Left forelimb (tissue), 1 donor: ENCODE measurements around the gene C11orf91.
"Not testable (repeated sequence)": the region's sequence is repeated elsewhere in the genome, so short reads cannot be mapped to it uniquely, and the experiment has no call there.

Source experiments
- DNase-seq: peaks from one replicate; pipeline ENCODE4 v3.0.0-alpha.2; 2018; ENCODE audit warnings: low spot score

Gene C11orf91

GRCh38 chr11:33721426-33721825, 20.8 kb upstream of the C11orf91 start:
- no peak for DNase-seq

DNA sequence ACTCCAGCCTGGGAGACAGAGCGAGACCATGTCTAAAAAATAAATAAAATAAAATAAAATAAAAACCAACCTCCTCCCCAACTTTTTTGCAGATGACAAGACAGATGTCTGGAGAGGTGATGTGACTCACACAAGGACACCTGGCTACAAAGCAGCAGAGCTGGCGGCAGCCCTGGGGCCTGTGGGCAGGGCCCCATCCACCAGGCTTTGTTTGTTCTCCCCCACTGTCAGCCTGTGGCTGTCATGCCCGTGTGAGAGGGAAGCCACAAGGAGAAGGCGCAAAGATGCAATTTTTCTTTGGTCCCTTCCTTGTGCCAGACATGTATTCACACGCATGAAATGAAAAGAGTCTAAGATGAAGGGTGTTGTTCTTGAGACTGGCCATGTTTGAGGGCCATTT, 19.0 kb upstream of the C11orf91 start:
- no peak for DNase-seq

- no peak for DNase-seq
Observed at GRCh38 chr11:33718440-33718839, 17.8 kb upstream of the C11orf91 start.

GRCh38 chr11:33716243-33716642, 15.6 kb upstream of the C11orf91 start:
- no peak for DNase-seq

DNA sequence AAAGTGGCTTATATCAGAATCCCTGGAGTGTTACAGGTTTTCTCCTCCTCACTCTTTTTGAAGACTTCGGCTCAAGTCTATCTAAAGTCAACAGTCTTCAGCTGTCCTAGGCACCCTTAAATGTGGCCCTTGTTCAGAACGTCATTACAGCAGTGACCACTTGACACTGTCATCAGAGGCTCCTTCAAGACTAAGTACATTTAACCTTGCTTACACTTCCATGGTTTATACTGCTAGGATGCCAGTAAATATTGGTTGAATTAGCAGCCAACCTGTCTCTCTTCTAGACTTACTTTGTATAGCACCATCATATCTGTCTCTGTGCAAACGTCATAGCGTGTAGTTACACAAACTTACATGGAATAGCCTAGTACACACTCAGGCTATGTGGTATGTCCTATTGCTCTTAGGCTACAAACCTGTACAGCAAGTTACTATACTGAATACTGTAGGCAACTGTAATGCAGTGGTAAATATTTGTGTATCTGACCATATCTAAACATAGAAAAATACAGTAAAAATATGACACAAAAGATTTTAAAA, 13.3 kb upstream of the C11orf91 start:
- DNase-seq = no peak

GRCh38 chr11:33713151-33713855, 12.7 kb upstream of the C11orf91 start:
- no peak for DNase-seq

DNA sequence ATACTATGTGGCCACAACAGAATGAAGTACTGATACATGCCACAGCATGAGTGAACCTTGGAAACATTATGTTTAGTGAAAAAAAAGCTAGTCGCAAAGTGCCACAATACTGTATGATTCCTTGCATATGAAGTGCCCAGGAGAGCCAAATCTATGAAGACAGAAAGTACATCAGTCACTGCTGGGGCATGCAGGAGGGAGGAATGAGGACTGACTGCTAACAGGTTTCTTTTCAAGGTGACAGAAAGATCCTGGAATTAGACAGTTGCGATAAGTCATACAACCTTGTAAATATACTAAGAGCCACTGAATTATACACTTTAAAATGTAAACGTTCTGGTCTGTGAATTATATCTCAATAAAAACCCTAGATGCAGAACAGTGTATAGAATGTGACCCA, 11.8 kb upstream of the C11orf91 start:
- DNase-seq = no peak

DNA sequence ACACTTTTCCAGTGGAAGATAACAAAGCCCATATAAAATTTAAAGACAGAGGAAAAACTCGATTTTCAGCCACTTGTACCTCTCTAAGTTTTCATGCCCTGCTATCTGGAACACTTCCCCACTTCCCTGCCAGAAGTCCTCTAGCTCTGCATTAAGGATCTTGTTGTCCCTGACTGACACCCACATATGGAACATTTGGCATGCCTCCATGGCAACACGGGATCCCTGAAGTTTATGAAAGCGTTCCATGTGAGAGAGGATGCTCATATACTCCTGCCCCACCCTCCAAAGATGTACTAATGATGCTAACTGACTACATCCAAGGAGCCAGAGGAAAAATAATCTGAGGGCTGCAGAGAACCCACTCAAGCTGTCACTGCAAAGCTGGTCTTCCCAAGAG, 8.8 kb upstream of the C11orf91 start:
- DNase-seq = no peak

GRCh38 chr11:33708985-33709384, 8.4 kb upstream of the C11orf91 start:
- no peak for DNase-seq

DNA sequence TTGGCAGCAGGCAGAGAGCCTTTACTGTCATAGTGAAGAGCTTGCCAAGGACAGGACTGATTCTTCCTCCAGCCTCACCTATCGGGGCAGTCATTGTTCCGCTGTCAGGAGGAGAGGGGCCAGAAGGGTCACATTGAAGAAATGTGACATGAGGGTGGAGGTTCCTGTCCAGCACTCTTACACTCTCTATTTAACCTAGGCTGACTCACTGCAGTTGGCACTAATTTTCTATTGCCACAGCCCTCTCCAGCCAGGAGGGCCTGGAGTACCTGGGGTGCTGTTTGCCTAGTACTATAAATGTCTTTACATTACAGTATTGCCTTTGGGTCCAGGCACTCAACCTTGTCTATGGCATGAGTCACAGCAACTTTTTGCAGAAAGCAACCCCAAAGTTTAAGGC, 7.2 kb upstream of the C11orf91 start:
- DNase-seq = not testable (repeated sequence)

DNA sequence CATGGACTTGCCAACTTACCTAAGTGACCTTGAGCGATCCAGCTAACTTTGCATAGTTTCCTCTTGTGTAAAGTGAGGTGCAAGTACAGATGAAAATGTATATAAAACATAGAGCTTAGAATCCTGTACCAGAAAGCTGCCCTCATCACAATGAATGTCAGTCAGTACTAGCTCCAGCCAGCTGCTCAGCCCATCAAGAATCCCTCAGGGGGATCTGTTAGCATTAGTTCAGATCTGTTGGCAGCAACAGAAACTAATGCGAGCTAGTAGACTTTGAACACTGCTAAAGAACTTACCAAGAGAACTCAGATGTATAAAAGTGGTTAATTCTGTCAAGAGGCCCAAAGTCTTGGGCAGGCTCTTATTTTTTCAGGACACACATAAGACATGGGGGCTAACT, 6.3 kb upstream of the C11orf91 start:
- no peak for DNase-seq

DNA sequence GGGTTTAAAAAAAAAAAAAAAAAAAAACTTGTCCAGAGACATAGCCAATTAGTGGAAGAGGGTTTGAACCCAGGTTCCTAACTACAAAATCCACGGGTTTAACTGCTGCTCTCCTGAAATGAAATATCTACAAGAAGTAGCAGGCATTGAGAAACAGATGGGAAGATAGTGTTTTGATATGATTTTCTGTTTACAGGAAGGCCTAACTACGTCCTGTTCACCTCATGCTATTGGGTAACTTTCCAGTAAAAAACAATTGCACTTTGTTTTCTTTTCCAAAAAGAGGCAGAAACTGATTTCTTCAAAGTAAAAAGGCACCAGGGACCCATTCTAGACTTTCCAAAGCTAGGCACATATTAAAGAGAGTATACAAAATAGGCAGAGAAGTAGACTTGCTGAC, 5.9 kb upstream of the C11orf91 start:
- no peak for DNase-seq

- no peak for DNase-seq
Observed at GRCh38 chr11:33704240-33705002, 3.8 kb upstream of the C11orf91 start.

DNA sequence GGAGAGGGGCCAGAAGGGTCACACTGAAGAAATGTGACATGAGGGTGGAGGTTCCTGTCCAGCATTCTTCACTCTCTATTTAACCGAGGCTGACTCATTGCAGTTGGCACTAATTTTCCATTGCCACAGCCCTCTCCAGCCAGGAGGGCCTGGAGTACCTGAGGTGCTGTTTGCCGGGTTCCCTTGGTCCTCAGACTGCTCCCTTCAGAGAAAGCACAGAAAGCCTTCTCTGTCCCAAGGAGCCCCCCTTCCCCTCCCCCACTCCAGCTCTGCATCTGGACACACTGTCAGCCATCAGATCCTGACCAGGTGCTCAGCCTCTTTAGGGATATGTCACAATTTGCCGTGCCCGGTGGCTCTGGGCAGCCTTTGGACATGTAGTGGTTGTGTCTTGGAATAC, 3.2 kb upstream of the C11orf91 start:
- no peak for DNase-seq

GRCh38 chr11:33703234-33703633, 2.6 kb upstream of the C11orf91 start:
- DNase-seq = no peak

DNA sequence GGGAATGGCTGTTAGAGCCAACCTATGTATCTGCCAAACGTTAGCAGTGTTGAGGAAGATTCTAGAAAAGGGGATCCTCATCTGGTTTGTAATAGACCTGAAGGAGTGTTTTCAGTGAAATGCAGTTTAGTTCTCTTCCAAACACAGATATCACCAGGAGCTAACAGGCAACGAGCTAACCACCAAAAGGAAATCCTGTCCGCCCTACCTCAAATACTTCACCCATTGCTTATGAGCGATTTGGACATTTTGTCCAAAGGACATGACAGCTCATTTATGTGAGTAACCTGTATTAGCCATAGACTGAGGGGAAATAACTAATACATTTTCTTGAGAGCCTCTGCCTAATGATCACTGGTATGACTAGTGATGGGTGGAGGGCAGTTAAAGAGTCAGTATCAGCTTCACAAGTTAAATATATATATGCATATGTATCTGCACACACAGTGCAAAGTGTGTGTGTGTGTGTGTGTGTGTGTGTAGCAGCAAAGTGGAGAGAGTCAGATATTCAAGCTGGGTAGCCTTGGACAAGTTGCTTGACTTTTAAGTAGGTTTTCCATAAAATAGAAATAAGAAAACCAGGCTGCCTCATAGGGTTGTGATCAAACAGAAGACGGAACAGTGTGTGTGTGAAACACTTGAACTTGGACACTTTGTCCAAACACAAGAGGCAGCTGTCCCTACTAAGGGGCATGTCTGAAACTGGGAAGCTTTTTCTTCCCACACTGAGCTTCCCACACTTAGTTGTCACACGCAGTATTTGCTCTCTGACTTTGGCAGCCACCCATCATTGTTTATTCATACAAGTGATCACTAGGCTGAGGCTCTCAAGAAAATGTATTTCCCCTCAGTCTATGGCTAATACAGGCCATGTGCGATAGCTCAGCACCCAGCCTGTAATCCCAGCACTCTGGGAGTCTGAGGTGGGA, 940 bp upstream of the C11orf91 start:
- DNase-seq = no peak

DNA sequence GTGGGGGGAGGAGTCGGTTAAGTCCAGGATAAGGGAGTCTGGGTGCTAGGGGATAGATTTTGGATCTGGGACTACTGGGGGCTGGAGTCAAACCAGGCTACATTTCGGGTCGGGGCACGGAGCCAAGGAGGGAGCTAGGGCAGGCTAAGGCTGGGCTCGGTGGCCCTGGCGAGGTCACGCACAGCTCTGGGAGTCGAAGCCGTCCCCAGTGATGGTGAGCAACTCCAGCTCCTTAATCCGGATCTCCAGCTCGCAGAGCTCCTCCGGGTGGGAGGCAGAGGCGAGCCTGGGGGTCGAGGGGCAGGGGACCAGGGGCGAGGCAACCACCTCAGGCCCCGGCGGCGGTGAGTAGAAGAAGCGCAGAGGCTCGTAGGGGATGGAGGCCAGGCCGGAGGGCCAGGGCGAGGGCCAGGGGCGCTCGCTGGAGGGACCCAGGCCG, 544 bp downstream of the C11orf91 start:
- no peak for DNase-seq

DNA sequence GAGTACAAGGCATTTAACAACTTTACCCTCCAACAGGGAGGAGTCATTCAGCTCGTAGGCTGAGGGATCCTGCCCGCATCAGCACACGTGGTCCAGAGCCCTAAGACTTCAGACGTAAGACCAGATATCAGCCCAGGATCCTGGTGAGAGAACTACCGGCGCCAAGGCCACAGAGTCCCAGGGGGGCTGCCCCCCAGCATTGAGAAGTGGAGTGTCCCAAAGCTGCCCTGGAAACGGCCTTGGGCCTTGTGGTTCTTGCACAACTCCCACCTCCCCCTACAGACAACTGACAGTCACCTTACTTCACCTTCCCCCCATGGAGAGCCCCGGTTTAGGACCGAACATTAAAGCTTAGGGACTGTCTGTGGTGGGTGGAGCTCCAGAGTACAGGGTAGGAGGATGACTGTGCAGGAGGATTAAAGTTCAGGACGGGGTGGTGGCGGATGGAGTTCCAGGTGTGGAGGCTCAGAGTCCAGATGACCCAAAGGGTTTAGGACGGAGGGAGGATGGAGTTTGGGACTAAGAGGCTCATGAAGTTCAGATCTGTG, 1.0 kb downstream of the C11orf91 start:
- no peak for DNase-seq

GRCh38 chr11:33698921-33699320, 1.7 kb downstream of the C11orf91 start:
- DNase-seq = no peak

DNA sequence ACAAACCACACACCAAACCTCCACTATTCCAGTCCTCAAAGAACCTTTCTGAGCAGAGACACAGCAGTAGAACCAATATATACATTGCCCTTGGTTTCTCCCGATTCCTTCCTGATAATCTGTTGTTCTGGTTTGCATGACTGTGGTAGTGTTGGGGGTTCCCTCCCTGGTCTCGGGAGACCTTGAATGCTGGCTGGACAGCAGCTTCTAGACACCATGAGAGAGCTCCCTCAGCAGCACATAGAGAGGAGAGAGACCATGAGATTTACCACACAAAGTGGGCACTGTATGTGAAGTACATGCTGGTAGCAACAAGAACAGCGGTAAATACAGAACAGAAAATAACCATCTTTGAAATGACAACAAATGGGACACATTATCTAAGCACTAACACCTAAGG, 2.6 kb downstream of the C11orf91 start:
- no peak for DNase-seq

DNA sequence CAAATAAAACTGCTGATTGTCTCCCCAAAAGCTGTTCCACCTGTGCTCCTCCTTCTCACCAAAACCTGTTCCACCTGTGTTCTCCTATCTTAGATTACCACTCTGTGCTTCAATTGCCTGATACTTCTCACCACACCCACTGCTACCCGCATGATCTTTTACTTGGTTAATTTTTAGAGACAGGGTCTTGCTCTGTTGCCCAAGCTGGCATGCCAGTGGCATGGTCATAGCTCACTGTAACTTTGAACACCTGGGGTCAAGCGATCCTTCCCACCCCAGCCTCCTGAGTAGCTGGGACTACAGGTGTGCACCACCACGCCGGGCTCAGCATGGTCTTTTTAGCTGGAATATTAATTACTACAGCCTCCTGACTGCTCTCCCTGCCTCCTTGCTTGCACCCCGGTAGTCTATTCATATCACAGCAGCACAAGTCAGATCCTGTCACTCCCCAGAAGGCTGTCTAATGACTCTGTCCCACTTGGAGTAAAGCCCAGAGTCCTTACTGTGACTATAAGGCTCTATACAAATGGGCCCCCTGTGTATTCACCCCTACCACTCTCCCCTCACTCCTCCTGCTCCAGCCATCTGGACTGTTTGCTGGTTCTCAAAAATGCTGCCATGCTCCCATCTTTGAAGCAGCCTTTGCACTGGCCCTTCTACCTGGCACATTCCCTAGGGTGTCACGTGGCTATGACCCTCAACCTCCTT, 3.5 kb downstream of the C11orf91 start:
- DNase-seq = no peak
